Neural progenitor cell (in vitro differentiated cells): ENCODE measurements around the gene ZNF627. TPM values are rescaled to one million over a fixed set of nuclear protein-coding genes. Genes with fewer than 3 reads are reported as not detected.
"Not testable (repeated sequence)": the region's sequence is repeated elsewhere in the genome, so short reads cannot be mapped to it uniquely, and the experiment has no call there.

ENCODE experiments used
- DNase-seq: peaks from one replicate; pipeline ENCODE4 v3.0.0-alpha.2; 2016; ENCODE audit warnings: low spot score
- H2AFZ ChIP-seq: fragments of 200-600 bp; sonication (generic); replicated peaks from 2 replicates; pipeline ENCODE4 v1.6.1; 2016; ENCODE audit warnings: antibody characterized with exemption
- H3F3A ChIP-seq: fragments of 200-600 bp; sonication (generic); 2 replicates; pipeline ENCODE4 v1.6.1; 2016; ENCODE audit warnings: antibody characterized with exemption, low read depth
- H3K27ac ChIP-seq: fragments of 200-600 bp; sonication (generic); 2 replicates; pipeline ENCODE4 v1.5.1; 2016; ENCODE audit warnings: mild to moderate bottlenecking
- H3K27me3 ChIP-seq: fragments of 200-600 bp; sonication (generic); 2 replicates; pipeline ENCODE4 v1.6.1; 2016; ENCODE audit warnings: mild to moderate bottlenecking, moderate library complexity
- H3K36me3 ChIP-seq: fragments of 200-600 bp; sonication (generic); 2 replicates; pipeline ENCODE4 v1.5.1; 2016
- H3K4me1 ChIP-seq: fragments of 200-600 bp; sonication (generic); 2 replicates; pipeline ENCODE4 v1.6.1; 2016; ENCODE audit warnings: mixed run types
- H3K4me2 ChIP-seq: fragments of 200-600 bp; sonication (generic); 2 replicates; pipeline ENCODE4 v1.6.1; 2016
- H3K4me3 ChIP-seq: fragments of 200-600 bp; sonication (generic); 2 replicates; pipeline ENCODE4 v1.5.1; 2016
- H3K79me2 ChIP-seq: fragments of 200-600 bp; sonication (generic); 2 replicates; pipeline ENCODE4 v1.6.1; 2016; ENCODE audit warnings: low read depth
- H3K9ac ChIP-seq: fragments of 200-600 bp; sonication (generic); 2 replicates; pipeline ENCODE4 v1.6.1; 2016
- H3K9me3 ChIP-seq: fragments of 200-600 bp; sonication (generic); 2 replicates; pipeline ENCODE4 v1.5.1; 2016; ENCODE audit warnings: low read depth
- H4K20me1 ChIP-seq: fragments of 200-600 bp; sonication (generic); 2 replicates; pipeline ENCODE4 v1.6.1; 2016; ENCODE audit warnings: low read depth
- H3K27ac Mint-ChIP-seq: 3 replicates; pipeline ENCODE4 v1.8.0; 2021; ENCODE audit warnings: mixed read lengths
- H3K27me3 Mint-ChIP-seq: 2 replicates; pipeline ENCODE4 v1.8.0; 2022; ENCODE audit warnings: low read depth, mild to moderate bottlenecking, inconsistent platforms, moderate library complexity, mixed read lengths; ENCODE audit not compliant: insufficient read depth
- H3K36me3 Mint-ChIP-seq: 3 replicates; pipeline ENCODE4 v1.8.0; 2021; ENCODE audit warnings: mixed read lengths
- H3K4me1 Mint-ChIP-seq: 3 replicates; pipeline ENCODE4 v1.8.0; 2021; ENCODE audit warnings: mixed read lengths
- H3K4me3 Mint-ChIP-seq: 3 replicates; pipeline ENCODE4 v1.8.0; 2021; ENCODE audit warnings: mild to moderate bottlenecking, moderate library complexity, mixed read lengths
- H3K9me3 Mint-ChIP-seq: 3 replicates; pipeline ENCODE4 v1.8.0; 2020; ENCODE audit warnings: mixed read lengths
- CTCF ChIP-seq: fragments of 200-600 bp; sonication (generic); IDR thresholded peaks from 2 replicates; pipeline ENCODE4 v1.5.1; 2017; ENCODE audit warnings: antibody characterized with exemption, mild to moderate bottlenecking
- EZH2 ChIP-seq: fragments of 200-600 bp; sonication (generic); IDR thresholded peaks from 2 replicates; pipeline ENCODE4 v1.6.1; 2017; ENCODE audit warnings: antibody characterized with exemption, mild to moderate bottlenecking, moderate library complexity
- EZH2phosphoT487 ChIP-seq: fragments of 200-600 bp; sonication (generic); IDR thresholded peaks from 2 replicates; pipeline ENCODE4 v1.6.1; 2017; ENCODE audit warnings: antibody characterized with exemption
- total RNA-seq: library from RNA; depleted of rRNA; stranded (reverse); fragments of >200 nt; gene quantifications from 2 replicates; pipeline ENCODE4 v1.2.3, GENCODE V29; 2015; ENCODE audit warnings: low replicate concordance

ZNF627 gene
- total RNA-seq, 1 donor from 2014 or later: 38.5 TPM

- peak; percentile 99 for DNase-seq
- H3K4me1 ChIP-seq: peaks cover 5% of the 10 kb centered on the region
- H3K4me1 Mint-ChIP-seq: peaks cover 26% of the 10 kb centered on the region
- peaks cover 4% of the 10 kb centered on the region for H3F3A ChIP-seq
- H4K20me1 ChIP-seq: peaks cover 22% of the 10 kb centered on the region
- peaks cover 2% of the 10 kb centered on the region for H3K27me3 Mint-ChIP-seq
- TF ChIP-seq CTCF (peak; percentile 31), EZH2 (no peak)
- no peaks in the 10 kb centered on the region for H3K9me3 ChIP-seq
- no peaks in the 10 kb centered on the region for H3K9me3 Mint-ChIP-seq
- H3K4me3 Mint-ChIP-seq: peak within 1 kb of the TSS; percentile 98
- no peaks in the 10 kb centered on the region for H3K27me3 ChIP-seq
- H3K36me3 Mint-ChIP-seq: peaks cover 6% of the 10 kb centered on the region
- peak within 1 kb of the TSS; percentile 90 for H3K4me3 ChIP-seq
- H3K4me2 ChIP-seq: peak within 1 kb of the TSS; percentile 89
- H3K27ac ChIP-seq: no peak within 1 kb of the TSS
- peak within 1 kb of the TSS; percentile 68 for H3K27ac Mint-ChIP-seq
- peak within 1 kb of the TSS; percentile 86 for H2AFZ ChIP-seq
- peak within 1 kb of the TSS; percentile 82 for H3K9ac ChIP-seq
- H3K36me3 ChIP-seq: no peaks in the 10 kb centered on the region
- H3K79me2 ChIP-seq: peaks cover 40% of the 10 kb centered on the region
These were observed 38.1 kb upstream of the ZNF627 start, which contains the start of gene ELOF1 for GRCh38 chr19:11558881-11559828. TSS of gene ELOF1 (minus strand) at chr19:11559230. CDS start at chr19:11554347, 4,883 bp downstream.

GRCh38 chr19:11560404-11561051, 36.8 kb upstream of the ZNF627 start:
- H3K9me3 ChIP-seq: no peaks in the 10 kb centered on the region
- H3K4me2 ChIP-seq: peak overlapping the region; percentile 89
- no peaks in the 10 kb centered on the region for H3K27me3 ChIP-seq
- peaks cover 5% of the 10 kb centered on the region for H3K4me1 ChIP-seq
- H4K20me1 ChIP-seq: peaks cover 22% of the 10 kb centered on the region
- Mint-ChIP-seq H3K36me3 (peaks cover 5% of the 10 kb centered on the region), H3K9me3 (no peaks in the 10 kb centered on the region), H3K4me1 (peaks cover 26% of the 10 kb centered on the region), H3K27me3 (peaks cover 2% of the 10 kb centered on the region), H3K4me3 (peak overlapping the region; percentile 78), H3K27ac (no peak overlapping the region)
- peaks cover 4% of the 10 kb centered on the region for H3F3A ChIP-seq
- no peak overlapping the region for H3K9ac ChIP-seq
- peak; percentile 91 for DNase-seq
- H2AFZ ChIP-seq: no peak overlapping the region
- TF ChIP-seq EZH2: no peak
- TF ChIP-seq CTCF: peak; percentile 86
- no peak for TF ChIP-seq EZH2phosphoT487
- H3K36me3 ChIP-seq: no peaks in the 10 kb centered on the region
- no peak overlapping the region for H3K27ac ChIP-seq
- peaks cover 34% of the 10 kb centered on the region for H3K79me2 ChIP-seq
- no peak overlapping the region for H3K4me3 ChIP-seq

- Histone ChIP-seq H3K27me3 (no peaks in the 10 kb centered on the region), H2AFZ (no peak overlapping the region), H3K4me1 (no peaks in the 10 kb centered on the region), H3K27ac (no peak overlapping the region), H3F3A (peaks cover 4% of the 10 kb centered on the region), H3K9ac (no peak overlapping the region), H3K9me3 (no peaks in the 10 kb centered on the region), H3K4me3 (no peak overlapping the region), H3K36me3 (no peaks in the 10 kb centered on the region), H3K79me2 (peaks cover 4% of the 10 kb centered on the region), H4K20me1 (peaks cover 2% of the 10 kb centered on the region), H3K4me2 (no peak overlapping the region)
- no peak for DNase-seq
- H3K27ac Mint-ChIP-seq: no peak overlapping the region
- H3K4me1 Mint-ChIP-seq: peaks cover 13% of the 10 kb centered on the region
- TF ChIP-seq EZH2: no peak
- TF ChIP-seq CTCF: no peak
- TF ChIP-seq EZH2phosphoT487: no peak
- H3K9me3 Mint-ChIP-seq: no peaks in the 10 kb centered on the region
- H3K4me3 Mint-ChIP-seq: no peak overlapping the region
- peaks cover 2% of the 10 kb centered on the region for H3K27me3 Mint-ChIP-seq
- H3K36me3 Mint-ChIP-seq: no peaks in the 10 kb centered on the region
These were observed 33.8 kb upstream of the ZNF627 start for GRCh38 chr19:11563532-11563931.

DNA sequence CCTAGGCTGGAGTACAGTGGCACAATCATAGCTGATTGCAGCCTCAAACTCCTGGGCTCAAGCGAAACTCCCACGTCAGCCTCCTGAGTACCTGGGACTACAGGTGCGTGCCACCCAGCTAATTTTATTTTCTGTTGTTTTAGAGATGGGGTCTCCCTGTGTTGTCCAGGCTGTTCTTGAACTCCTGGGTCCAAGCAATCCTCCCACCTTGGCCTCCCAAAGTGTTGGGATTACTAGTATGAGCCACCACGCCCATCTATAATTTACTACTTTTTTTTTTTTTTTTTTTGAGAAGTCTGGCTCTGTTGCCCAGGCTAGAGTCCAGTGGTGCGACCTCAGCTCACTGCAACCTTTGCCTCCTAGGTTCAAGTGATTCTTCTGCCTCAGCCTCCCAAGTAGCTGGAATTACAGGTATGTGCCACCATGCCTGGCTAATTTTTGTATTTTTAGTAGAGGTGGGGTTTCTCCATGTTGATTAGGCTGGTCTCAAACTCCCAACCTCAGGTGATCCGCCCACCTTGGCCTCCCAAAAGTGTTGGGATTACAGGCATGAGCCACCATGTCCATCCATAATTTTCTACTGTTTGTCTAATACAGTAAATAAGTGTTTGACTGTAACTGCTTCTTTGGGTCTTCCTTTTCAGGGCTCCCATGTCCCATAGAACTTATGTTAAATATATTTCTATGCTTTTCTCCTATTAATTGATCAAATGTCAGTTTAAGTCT, 33.0 kb upstream of the ZNF627 start:
- not testable (repeated sequence) for H3K4me2 ChIP-seq, H3K36me3 ChIP-seq, H3K79me2 ChIP-seq, H3K4me3 ChIP-seq, H2AFZ ChIP-seq, H3K4me3 Mint-ChIP-seq, H3K9ac ChIP-seq, H3F3A ChIP-seq, H4K20me1 ChIP-seq, H3K27me3 Mint-ChIP-seq, H3K27ac Mint-ChIP-seq, H3K27ac ChIP-seq, DNase-seq, H3K4me1 ChIP-seq, H3K27me3 ChIP-seq, H3K9me3 Mint-ChIP-seq, H3K36me3 Mint-ChIP-seq, H3K9me3 ChIP-seq
- peaks cover 10% of the 10 kb centered on the region for H3K4me1 Mint-ChIP-seq

- H3K27me3 Mint-ChIP-seq, H3K79me2 ChIP-seq, H3K9me3 ChIP-seq, H4K20me1 ChIP-seq, H3K4me1 Mint-ChIP-seq, H3K9me3 Mint-ChIP-seq, H3K4me2 ChIP-seq, H3K4me3 Mint-ChIP-seq, H3F3A ChIP-seq, H3K27ac ChIP-seq, H3K36me3 ChIP-seq, H3K36me3 Mint-ChIP-seq, H3K4me1 ChIP-seq, H2AFZ ChIP-seq, DNase-seq, H3K4me3 ChIP-seq, H3K9ac ChIP-seq, H3K27ac Mint-ChIP-seq, H3K27me3 ChIP-seq: not testable (repeated sequence)
These were observed 31.7 kb upstream of the ZNF627 start for GRCh38 chr19:11565649-11565980.
